ENCODE measurements around the gene CHCHD6.

The CHCHD6 gene

GRCh38 chr3:126704494-126705214, 614 bp downstream of the CHCHD6 start:
- in situ Hi-C loops (cut with MboI; ENCODE audit: low pct_unique_long_range_greater_than_20kb, low sequenced_read_pairs, unreplicated experiment), result no loop called here
- no peak for TF ChIP-seq CTCF (IDR thresholded peaks at IDR 0.05; ENCODE audit: extremely low read depth, insufficient read depth, missing control alignments)
- no peak for DNase-seq (ENCODE audit: low spot score)

- TF ChIP-seq CTCF (IDR thresholded peaks at IDR 0.05; ENCODE audit: extremely low read depth, insufficient read depth, missing control alignments), result no peak
- no peak for DNase-seq (ENCODE audit: low spot score)
- in situ Hi-C loops (cut with MboI; ENCODE audit: low pct_unique_long_range_greater_than_20kb, low sequenced_read_pairs, unreplicated experiment), result no loop called here
Measured at GRCh38 chr3:126706631-126707030, 2.6 kb downstream of the CHCHD6 start.

- no peak for DNase-seq (ENCODE audit: low spot score)
- in situ Hi-C loops (cut with MboI; ENCODE audit: low pct_unique_long_range_greater_than_20kb, low sequenced_read_pairs, unreplicated experiment), result no loop called here
- no peak for TF ChIP-seq CTCF (IDR thresholded peaks at IDR 0.05; ENCODE audit: extremely low read depth, insufficient read depth, missing control alignments)
Measured at GRCh38 chr3:126711121-126711760, 7.2 kb downstream of the CHCHD6 start.

GRCh38 chr3:126713199-126713598, 9.2 kb downstream of the CHCHD6 start:
- no peak for TF ChIP-seq CTCF (IDR thresholded peaks at IDR 0.05; ENCODE audit: extremely low read depth, insufficient read depth, missing control alignments)
- DNase-seq (ENCODE audit: low spot score), result no peak
- in situ Hi-C loops (cut with MboI; ENCODE audit: low pct_unique_long_range_greater_than_20kb, low sequenced_read_pairs, unreplicated experiment), result no loop called here

GRCh38 chr3:126714276-126714900, 10.3 kb downstream of the CHCHD6 start:
- TF ChIP-seq CTCF (IDR thresholded peaks at IDR 0.05; ENCODE audit: extremely low read depth, insufficient read depth, missing control alignments), result no peak
- DNase-seq (ENCODE audit: low spot score), result no peak
- in situ Hi-C loops (cut with MboI; ENCODE audit: low pct_unique_long_range_greater_than_20kb, low sequenced_read_pairs, unreplicated experiment), result no loop called here

GRCh38 chr3:126714921-126715320, 10.9 kb downstream of the CHCHD6 start:
- in situ Hi-C loops (cut with MboI; ENCODE audit: low pct_unique_long_range_greater_than_20kb, low sequenced_read_pairs, unreplicated experiment), result no loop called here
- TF ChIP-seq CTCF (IDR thresholded peaks at IDR 0.05; ENCODE audit: extremely low read depth, insufficient read depth, missing control alignments), result no peak
- no peak for DNase-seq (ENCODE audit: low spot score)
